ENCODE results near the gene SCO2. TPM values are rescaled to one million over a fixed set of nuclear protein-coding genes. Genes with fewer than 3 reads are reported as not detected.

The SCO2 gene
- total RNA-seq, 2 experiments from 2014 or later, result 4.1 to 4.9 TPM

GRCh38 chr22:50525858-50526107, 385 bp upstream of the SCO2 start:
- Histone ChIP-seq H3K4me3 (ENCODE audit: low read depth, low read length, poor library complexity, severe bottlenecking) (peak overlapping the region; percentile 77), H3K36me3 (ENCODE audit: insufficient read depth, low read length) (peaks cover 43% of the 10 kb centered on the region), H2AFZ (ENCODE audit: low read length) (peak overlapping the region; percentile 31; the same call in 1 of the 2 replicates), H3K9me3 (ENCODE audit: low read length) (no peaks in the 10 kb centered on the region), H3K27ac (ENCODE audit: low read depth, low read length, poor library complexity, severe bottlenecking) (peak overlapping the region; percentile 92), H3K9me2 (ENCODE audit: insufficient read depth, low read length) (no peaks in the 10 kb centered on the region), H3K4me2 (ENCODE audit: low read length) (peak overlapping the region; percentile 86), H3K79me2 (ENCODE audit: insufficient read depth, low read depth, low read length) (peaks cover 4% of the 10 kb centered on the region; the same call in 1 of the 2 replicates), H4K20me1 (ENCODE audit: insufficient read depth, low read length) (no peaks in the 10 kb centered on the region), H3K4me1 (ENCODE audit: insufficient read depth, low read length, poor library complexity, severe bottlenecking) (peaks cover 27% of the 10 kb centered on the region)
- TF ChIP-seq, protein P1, sequence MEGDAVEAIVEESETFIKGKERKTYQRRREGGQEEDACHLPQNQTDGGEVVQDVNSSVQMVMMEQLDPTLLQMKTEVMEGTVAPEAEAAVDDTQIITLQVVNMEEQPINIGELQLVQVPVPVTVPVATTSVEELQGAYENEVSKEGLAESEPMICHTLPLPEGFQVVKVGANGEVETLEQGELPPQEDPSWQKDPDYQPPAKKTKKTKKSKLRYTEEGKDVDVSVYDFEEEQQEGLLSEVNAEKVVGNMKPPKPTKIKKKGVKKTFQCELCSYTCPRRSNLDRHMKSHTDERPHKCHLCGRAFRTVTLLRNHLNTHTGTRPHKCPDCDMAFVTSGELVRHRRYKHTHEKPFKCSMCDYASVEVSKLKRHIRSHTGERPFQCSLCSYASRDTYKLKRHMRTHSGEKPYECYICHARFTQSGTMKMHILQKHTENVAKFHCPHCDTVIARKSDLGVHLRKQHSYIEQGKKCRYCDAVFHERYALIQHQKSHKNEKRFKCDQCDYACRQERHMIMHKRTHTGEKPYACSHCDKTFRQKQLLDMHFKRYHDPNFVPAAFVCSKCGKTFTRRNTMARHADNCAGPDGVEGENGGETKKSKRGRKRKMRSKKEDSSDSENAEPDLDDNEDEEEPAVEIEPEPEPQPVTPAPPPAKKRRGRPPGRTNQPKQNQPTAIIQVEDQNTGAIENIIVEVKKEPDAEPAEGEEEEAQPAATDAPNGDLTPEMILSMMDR (conservative IDR thresholded peaks at IDR 0.05; ENCODE audit: low read length), result no peak; the same call in 1 of the 2 replicates
- TF ChIP-seq EZH2phosphoT487 (IDR thresholded peaks at IDR 0.05; ENCODE audit: borderline replicate concordance, low read depth, low read length), result no peak
- POLR2A ChIA-PET, result interaction anchor here (0.6 to 3.3 kb wide), 9 partner anchors 9 to 283 kb away, joined by 3 to 33 read pairs (median 4); partner anchors contain the start of genes LMF2 and NCAPH2
- intact Hi-C loops (cut with micrococcal nuclease; ENCODE audit: unreplicated experiment), result loop anchor here (1.0 to 5.0 kb wide), 5 partner anchors 17 to 283 kb away; partner anchors contain the start of genes NCAPH2 and SYCE3
- BruUV-seq (replicated peaks), result no TSS peak
- CTCF ChIA-PET (ENCODE audit: unreplicated experiment), result interaction anchor here (0.5 to 1.6 kb wide), 10 partner anchors 13 to 273 kb away, joined by 3 to 9 read pairs (median 5); partner anchors contain the start of genes LMF2 and NCAPH2
- DNase-seq (ENCODE audit: low spot score), result no peak

- no peak for TF ChIP-seq EZH2phosphoT487 (IDR thresholded peaks at IDR 0.05; ENCODE audit: borderline replicate concordance, low read depth, low read length)
- TF ChIP-seq, protein P1 (conservative IDR thresholded peaks at IDR 0.05; ENCODE audit: low read length), result no peak
- H3K9me3 ChIP-seq (ENCODE audit: low read length), result no peaks in the 10 kb centered on the region
- peak; percentile 27 for DNase-seq (ENCODE audit: low spot score)
- H4K20me1 ChIP-seq (ENCODE audit: insufficient read depth, low read length), result no peaks in the 10 kb centered on the region
- peaks cover 4% of the 10 kb centered on the region; the same call in 1 of the 2 replicates for H3K79me2 ChIP-seq (ENCODE audit: insufficient read depth, low read depth, low read length)
- no TSS peak for BruUV-seq (replicated peaks)
- intact Hi-C loops (cut with micrococcal nuclease; ENCODE audit: unreplicated experiment), result loop anchor here (1.0 to 5.0 kb wide), 3 partner anchors 16 to 282 kb away; partner anchors contain the start of gene NCAPH2
- peak overlapping the region; percentile 77 for H3K4me3 ChIP-seq (ENCODE audit: low read depth, low read length, poor library complexity, severe bottlenecking)
- H3K27ac ChIP-seq (ENCODE audit: low read depth, low read length, poor library complexity, severe bottlenecking), result peak overlapping the region; percentile 92
- CTCF ChIA-PET (ENCODE audit: unreplicated experiment), result interaction anchor here (1.0 to 1.6 kb wide), 2 partner anchors 54 to 272 kb away, joined by 3 to 6 read pairs; no protein-coding TSS in a partner anchor
- H3K9me2 ChIP-seq (ENCODE audit: insufficient read depth, low read length), result no peaks in the 10 kb centered on the region
- peaks cover 18% of the 10 kb centered on the region for H3K4me1 ChIP-seq (ENCODE audit: insufficient read depth, low read length, poor library complexity, severe bottlenecking)
- peaks cover 54% of the 10 kb centered on the region for H3K36me3 ChIP-seq (ENCODE audit: insufficient read depth, low read length)
- POLR2A ChIA-PET, result interaction anchor here (0.6 to 3.3 kb wide), 7 partner anchors 9 to 127 kb away, joined by 3 to 33 read pairs (median 4); partner anchors contain the start of genes LMF2 and NCAPH2
- peak overlapping the region; percentile 93 for H3K4me2 ChIP-seq (ENCODE audit: low read length)
- H2AFZ ChIP-seq (ENCODE audit: low read length), result no peak overlapping the region
Observed at GRCh38 chr22:50524676-50525103, 708 bp downstream of the SCO2 start.

All from OCI-LY7 (cell line).